NB4 (cell line): Measurements from ENCODE around the gene CTRB2.
"Not testable (repeated sequence)": the region's sequence is repeated elsewhere in the genome, so short reads cannot be mapped to it uniquely, and the experiment has no call there.

Experiments used
- DNase-seq: peaks from one replicate; pipeline ENCODE4 v3.0.0; 2010; ENCODE audit warnings: low read depth
- H3K4me3 ChIP-seq: one replicate; pipeline ENCODE4 v1.5.1; 2011; ENCODE audit warnings: mild to moderate bottlenecking, low read depth, low read length, moderate library complexity
- MAX ChIP-seq: IDR thresholded peaks from 2 replicates; pipeline ENCODE4 v1.6.1; 2011; ENCODE audit warnings: low read depth, low read length
- MYC ChIP-seq: IDR thresholded peaks from 2 replicates; pipeline ENCODE4 v1.6.1; 2011; ENCODE audit warnings: low read depth, low read length
- POLR2A ChIP-seq: IDR thresholded peaks from 2 replicates; pipeline ENCODE4 v1.6.1; 2011; ENCODE audit warnings: mild to moderate bottlenecking; ENCODE audit not compliant: insufficient read length; ENCODE audit errors: extremely low read depth
- TF ChIP-seq, protein P1 (sequence below): IDR thresholded peaks from one replicate; pipeline ENCODE4 v1.5.1; 2012; ENCODE audit warnings: low read depth, low read length

CTRB2 gene

DNA sequence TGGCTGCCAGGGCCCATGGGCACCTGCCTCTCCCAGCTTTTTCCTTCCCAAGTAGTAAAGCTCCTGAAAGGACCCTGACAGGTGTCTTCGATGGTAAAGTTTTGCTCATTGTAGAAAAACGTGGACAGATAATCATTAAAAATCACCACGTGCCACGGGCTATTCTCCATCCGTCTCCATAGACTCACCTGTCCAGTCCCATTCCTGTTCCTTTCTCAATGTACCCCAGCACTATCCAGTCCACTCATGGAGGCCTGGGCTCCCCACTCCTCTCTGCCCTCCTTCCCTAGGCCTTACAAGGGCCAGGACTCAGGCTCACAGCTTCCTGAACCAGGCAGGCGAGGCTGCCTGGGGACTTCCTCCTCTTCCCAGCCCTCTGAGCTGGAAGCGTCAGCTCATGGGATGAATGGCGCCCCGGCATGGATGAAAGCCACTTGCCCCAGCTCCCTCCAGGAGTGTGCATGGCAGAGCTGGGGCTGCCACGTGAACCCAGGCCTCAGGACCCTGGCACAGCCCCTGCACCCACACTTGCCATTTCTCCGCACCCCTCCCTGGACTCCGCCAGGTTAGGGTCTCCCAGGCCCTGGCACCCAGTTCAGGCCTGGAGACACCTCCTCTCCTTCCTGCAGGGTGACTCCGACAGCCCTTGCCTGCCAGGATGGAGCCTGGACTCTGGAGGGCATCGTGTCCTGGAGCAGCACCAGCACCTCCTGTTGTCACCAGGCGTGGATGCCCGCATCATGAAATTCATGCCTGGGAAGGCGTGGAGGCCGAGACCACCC is 20.6 kb upstream of the CTRB2 start:
- TF ChIP-seq MAX, result no peak
- TF ChIP-seq MYC, result no peak
- TF ChIP-seq, protein P1, sequence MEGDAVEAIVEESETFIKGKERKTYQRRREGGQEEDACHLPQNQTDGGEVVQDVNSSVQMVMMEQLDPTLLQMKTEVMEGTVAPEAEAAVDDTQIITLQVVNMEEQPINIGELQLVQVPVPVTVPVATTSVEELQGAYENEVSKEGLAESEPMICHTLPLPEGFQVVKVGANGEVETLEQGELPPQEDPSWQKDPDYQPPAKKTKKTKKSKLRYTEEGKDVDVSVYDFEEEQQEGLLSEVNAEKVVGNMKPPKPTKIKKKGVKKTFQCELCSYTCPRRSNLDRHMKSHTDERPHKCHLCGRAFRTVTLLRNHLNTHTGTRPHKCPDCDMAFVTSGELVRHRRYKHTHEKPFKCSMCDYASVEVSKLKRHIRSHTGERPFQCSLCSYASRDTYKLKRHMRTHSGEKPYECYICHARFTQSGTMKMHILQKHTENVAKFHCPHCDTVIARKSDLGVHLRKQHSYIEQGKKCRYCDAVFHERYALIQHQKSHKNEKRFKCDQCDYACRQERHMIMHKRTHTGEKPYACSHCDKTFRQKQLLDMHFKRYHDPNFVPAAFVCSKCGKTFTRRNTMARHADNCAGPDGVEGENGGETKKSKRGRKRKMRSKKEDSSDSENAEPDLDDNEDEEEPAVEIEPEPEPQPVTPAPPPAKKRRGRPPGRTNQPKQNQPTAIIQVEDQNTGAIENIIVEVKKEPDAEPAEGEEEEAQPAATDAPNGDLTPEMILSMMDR, result no peak
- no peak for TF ChIP-seq POLR2A
- H3K4me3 ChIP-seq, result no peak overlapping the region
- no peak for DNase-seq

DNA sequence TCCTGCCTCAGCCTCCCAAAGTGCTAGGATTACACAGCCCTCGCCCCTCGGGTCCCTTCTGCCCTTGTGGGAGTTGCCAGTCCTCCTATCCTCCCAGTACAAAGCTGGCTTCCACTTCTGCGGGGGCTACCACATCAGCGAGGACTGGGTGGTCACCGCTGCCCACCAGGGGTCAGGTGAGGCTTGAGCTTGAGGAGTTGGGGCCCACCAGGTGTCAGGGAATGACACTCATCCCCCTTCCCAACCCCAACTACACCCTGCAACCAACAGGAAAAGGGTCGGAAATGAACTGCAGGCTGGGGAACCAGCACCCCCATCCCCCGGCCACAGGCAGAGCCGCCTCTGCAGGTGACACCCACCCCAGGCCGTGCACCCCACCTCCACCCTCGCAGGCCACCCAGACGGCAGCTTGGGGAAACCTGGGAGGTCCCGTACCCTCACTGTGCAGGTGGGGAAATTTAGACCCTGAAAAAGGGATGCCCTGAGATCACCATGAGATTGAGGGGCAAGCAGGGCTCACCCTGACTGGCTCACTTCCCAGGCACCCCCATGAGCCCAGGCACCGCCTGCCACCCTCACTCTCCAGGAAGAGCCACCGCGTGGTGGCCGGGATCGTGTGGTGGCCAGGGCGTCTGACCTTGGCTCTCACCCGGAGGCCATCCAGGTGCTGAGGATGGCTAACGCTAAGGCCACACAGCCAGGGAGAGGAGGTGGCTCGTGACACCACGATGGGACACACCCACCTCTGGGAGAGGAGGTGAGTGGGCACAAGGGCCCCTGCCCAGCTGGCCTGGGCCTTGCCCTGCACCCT is 19.8 kb upstream of the CTRB2 start:
- no peak for DNase-seq
- no peak overlapping the region for H3K4me3 ChIP-seq
- TF ChIP-seq MAX (no peak), MYC (no peak), POLR2A (no peak)
- TF ChIP-seq, protein P1, result no peak

DNA sequence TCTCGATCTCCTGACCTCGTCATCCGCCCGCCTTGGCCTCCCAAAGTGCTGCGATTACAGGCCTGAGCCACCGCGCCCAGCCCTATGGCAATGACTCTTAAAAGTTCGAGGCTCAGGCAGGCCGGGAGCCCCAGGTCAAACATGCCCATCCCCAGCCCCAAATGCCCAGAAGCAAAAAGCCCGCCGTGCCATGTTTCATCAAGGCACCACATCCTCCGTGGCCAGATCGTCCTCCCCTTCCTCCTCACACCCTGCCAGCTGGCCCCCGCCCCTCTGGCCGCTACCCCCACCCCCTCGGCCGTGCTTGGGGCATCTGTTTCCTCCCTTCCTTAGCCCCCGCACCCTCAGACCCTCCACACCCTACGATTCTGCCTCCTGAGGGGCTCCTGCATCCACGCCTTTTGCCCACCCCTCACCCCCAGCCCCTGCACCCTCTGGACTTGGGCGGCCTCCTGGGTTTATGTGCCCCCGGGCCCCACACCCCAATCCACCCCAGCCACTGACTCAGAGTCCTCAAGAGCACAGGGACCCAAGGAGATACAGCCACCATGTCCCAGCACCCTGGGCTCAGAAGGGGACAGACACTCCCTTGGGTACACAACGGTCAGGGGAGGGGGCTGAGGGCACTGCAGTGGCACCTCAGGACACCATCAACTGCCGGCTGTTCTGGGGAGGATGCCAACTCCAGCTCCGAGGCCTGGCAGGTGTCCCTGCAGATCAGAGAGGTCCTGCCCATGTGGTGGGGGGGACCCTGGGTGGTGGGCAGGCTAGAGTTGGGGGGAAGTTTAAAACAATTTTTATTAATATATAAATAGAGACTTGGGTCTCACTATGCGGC is 18.9 kb upstream of the CTRB2 start:
- DNase-seq, result no peak
- no peak overlapping the region for H3K4me3 ChIP-seq
- TF ChIP-seq POLR2A, result no peak
- TF ChIP-seq, protein P1, result no peak
- TF ChIP-seq MAX, result no peak

GRCh38 chr16:75225092-75225491 is 18.1 kb upstream of the CTRB2 start:
- DNase-seq, result no peak
- TF ChIP-seq POLR2A (no peak), MAX (no peak), MYC (no peak)
- TF ChIP-seq, protein P1, result no peak

GRCh38 chr16:75224306-75225082 is 17.5 kb upstream of the CTRB2 start:
- no peak overlapping the region for H3K4me3 ChIP-seq
- DNase-seq, result no peak
- TF ChIP-seq POLR2A (no peak), MAX (no peak), MYC (no peak)
- TF ChIP-seq, protein P1, result no peak

More at GRCh38 chr16:75225092-75225491, 18.1 kb upstream of the CTRB2 start:
- no peak overlapping the region for H3K4me3 ChIP-seq

GRCh38 chr16:75223129-75223528 is 16.2 kb upstream of the CTRB2 start:
- not testable (repeated sequence) for H3K4me3 ChIP-seq, DNase-seq
